HG03521 (cell line): ENCODE data around the gene ALPL.
"Not testable (repeated sequence)": the region's sequence is repeated elsewhere in the genome, so short reads cannot be mapped to it uniquely, and the experiment has no call there.

ENCODE experiments used
- ATAC-seq: cut with Tn5 transposase; IDR thresholded peaks from one replicate; pipeline ENCODE4 v1.9.1; 2021; ENCODE audit warnings: mild to moderate bottlenecking, moderate library complexity; ENCODE audit not compliant: unreplicated experiment

ALPL gene

GRCh38 chr1:21553116-21553926, 44.1 kb downstream of the ALPL start:
- ATAC-seq, result no peak

GRCh38 chr1:21559788-21560567, 50.8 kb downstream of the ALPL start:
- ATAC-seq, result no peak

GRCh38 chr1:21560916-21561638, 51.9 kb downstream of the ALPL start:
- no peak for ATAC-seq

GRCh38 chr1:21562896-21563295, 53.7 kb downstream of the ALPL start:
- ATAC-seq, result no peak

- no peak for ATAC-seq
These were observed 54.7 kb downstream of the ALPL start for GRCh38 chr1:21563971-21564370.

GRCh38 chr1:21564521-21565095, 55.4 kb downstream of the ALPL start:
- no peak for ATAC-seq

- ATAC-seq, result no peak
These were observed 56.1 kb downstream of the ALPL start for GRCh38 chr1:21565285-21565684.

GRCh38 chr1:21566361-21566760, 57.1 kb downstream of the ALPL start:
- ATAC-seq, result not testable (repeated sequence)

GRCh38 chr1:21567241-21568005, 58.2 kb downstream of the ALPL start:
- ATAC-seq, result no peak

GRCh38 chr1:21568006-21568746, 59.0 kb downstream of the ALPL start:
- ATAC-seq, result no peak

- no peak for ATAC-seq
These were observed 59.7 kb downstream of the ALPL start for GRCh38 chr1:21568809-21569385.

- ATAC-seq, result no peak
These were observed 60.8 kb downstream of the ALPL start for GRCh38 chr1:21569820-21570527.

GRCh38 chr1:21570528-21570875, 61.3 kb downstream of the ALPL start:
- ATAC-seq, result no peak

GRCh38 chr1:21570885-21571284, 61.7 kb downstream of the ALPL start:
- ATAC-seq, result no peak

- ATAC-seq, result no peak
These were observed 63.0 kb downstream of the ALPL start for GRCh38 chr1:21572221-21572620.

GRCh38 chr1:21572735-21573277, 63.6 kb downstream of the ALPL start:
- no peak for ATAC-seq

- no peak for ATAC-seq
These were observed 64.3 kb downstream of the ALPL start for GRCh38 chr1:21573475-21573874.

GRCh38 chr1:21573971-21574465, 64.8 kb downstream of the ALPL start:
- ATAC-seq, result no peak
